Measurements from ENCODE around the gene TSR3.
A peak's percentile ranks its signal among the peaks of the same experiment; 100 is the strongest.

Gene TSR3

DNA sequence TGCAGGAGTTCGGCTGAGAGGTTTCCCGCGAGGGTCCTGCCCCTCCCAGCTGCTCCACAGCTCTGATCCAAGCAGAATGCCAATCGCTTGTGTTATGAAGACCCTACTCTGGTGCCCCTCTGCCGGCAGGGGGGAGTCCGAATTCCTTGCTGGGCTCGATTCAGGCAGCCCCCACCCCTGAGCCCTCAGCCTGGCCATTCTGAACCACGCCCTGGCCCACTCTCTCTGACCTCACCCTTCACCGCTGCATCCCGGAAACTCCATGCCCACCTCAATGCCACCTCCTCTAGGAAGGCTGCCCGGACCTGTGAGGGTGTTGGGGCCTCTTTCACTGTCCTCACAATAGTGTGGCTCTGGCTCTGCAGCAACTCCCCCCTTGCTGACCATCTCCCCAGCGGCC, 50.1 kb downstream of the TSR3 start:
- TF ChIP-seq, protein P1, sequence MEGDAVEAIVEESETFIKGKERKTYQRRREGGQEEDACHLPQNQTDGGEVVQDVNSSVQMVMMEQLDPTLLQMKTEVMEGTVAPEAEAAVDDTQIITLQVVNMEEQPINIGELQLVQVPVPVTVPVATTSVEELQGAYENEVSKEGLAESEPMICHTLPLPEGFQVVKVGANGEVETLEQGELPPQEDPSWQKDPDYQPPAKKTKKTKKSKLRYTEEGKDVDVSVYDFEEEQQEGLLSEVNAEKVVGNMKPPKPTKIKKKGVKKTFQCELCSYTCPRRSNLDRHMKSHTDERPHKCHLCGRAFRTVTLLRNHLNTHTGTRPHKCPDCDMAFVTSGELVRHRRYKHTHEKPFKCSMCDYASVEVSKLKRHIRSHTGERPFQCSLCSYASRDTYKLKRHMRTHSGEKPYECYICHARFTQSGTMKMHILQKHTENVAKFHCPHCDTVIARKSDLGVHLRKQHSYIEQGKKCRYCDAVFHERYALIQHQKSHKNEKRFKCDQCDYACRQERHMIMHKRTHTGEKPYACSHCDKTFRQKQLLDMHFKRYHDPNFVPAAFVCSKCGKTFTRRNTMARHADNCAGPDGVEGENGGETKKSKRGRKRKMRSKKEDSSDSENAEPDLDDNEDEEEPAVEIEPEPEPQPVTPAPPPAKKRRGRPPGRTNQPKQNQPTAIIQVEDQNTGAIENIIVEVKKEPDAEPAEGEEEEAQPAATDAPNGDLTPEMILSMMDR (conservative IDR thresholded peaks at IDR 0.05; ENCODE audit: low read length): no peak
- Histone ChIP-seq H3K27me3 (ENCODE audit: insufficient read depth, low read length, poor library complexity, severe bottlenecking) (no peaks in the 10 kb centered on the region), H2AFZ (ENCODE audit: low read length) (no peak overlapping the region), H3K79me2 (ENCODE audit: insufficient read depth, low read length) (no peaks in the 10 kb centered on the region), H3K4me2 (ENCODE audit: low read depth, low read length, poor library complexity, severe bottlenecking) (no peak overlapping the region), H3F3A (ENCODE audit: low read depth) (no peaks in the 10 kb centered on the region), H3K36me3 (ENCODE audit: insufficient read depth, low read length) (no peaks in the 10 kb centered on the region), H3K4me3 (ENCODE audit: low read length, poor library complexity, severe bottlenecking) (no peak overlapping the region), H3K9me2 (replicated peaks; ENCODE audit: low read depth, low read length) (no peaks in the 10 kb centered on the region), H3K9ac (ENCODE audit: low read depth, low read length, poor library complexity, severe bottlenecking) (no peak overlapping the region), H3K9me3 (ENCODE audit: insufficient read depth, low read depth, low read length) (no peaks in the 10 kb centered on the region), H3K4me1 (ENCODE audit: insufficient read depth, low read length, poor library complexity, severe bottlenecking) (peaks cover 7% of the 10 kb centered on the region), H4K20me1 (ENCODE audit: insufficient read depth, low read length, poor library complexity, severe bottlenecking) (no peaks in the 10 kb centered on the region)

DNA sequence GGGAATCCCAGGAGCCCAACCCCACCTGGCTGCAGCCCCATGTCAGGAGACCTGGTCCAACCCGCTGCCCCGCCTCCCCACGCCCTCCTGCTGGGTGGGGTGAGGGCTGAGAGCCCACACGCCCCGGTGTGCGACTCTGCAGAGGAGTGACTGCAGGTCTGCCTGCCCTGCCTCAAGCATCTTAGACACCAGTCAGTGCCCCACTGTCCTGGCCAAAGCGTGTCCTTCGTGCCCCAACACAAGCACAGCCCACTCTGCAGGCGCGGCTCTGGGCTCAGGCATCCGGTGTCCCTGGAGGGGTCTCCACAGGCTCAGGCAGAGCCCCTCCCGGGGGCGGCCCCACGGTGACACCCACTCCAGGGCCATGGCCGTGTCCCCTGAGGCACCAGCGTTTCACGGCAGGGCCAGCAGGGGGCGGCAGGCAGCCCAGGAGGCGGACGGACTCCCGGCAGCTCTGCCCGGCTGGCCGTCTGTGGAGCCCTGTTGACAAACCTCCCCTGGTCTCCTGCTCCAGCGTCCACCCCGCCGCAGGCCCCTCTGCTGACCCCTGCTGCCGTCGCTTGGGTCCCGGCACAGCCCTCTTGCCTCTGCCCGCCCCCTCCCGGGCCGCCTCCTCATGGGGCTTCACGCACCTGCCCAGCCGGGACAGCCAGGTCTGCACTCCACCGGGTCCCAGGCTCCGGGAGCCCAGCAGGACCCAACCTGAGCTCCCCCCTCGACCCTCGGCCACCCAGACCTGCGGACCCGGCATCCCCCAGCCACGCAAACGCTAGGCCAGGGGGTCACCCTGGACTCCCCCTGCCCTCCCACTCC, 50.8 kb downstream of the TSR3 start:
- Histone ChIP-seq H2AFZ (ENCODE audit: low read length) (peak overlapping the region; percentile 70; the same call in 1 of the 2 replicates), H3K4me2 (ENCODE audit: low read depth, low read length, poor library complexity, severe bottlenecking) (peak overlapping the region; percentile 34), H3K4me1 (ENCODE audit: insufficient read depth, low read length, poor library complexity, severe bottlenecking) (peaks cover 7% of the 10 kb centered on the region), H3K9ac (ENCODE audit: low read depth, low read length, poor library complexity, severe bottlenecking) (no peak overlapping the region), H4K20me1 (ENCODE audit: insufficient read depth, low read length, poor library complexity, severe bottlenecking) (no peaks in the 10 kb centered on the region), H3K36me3 (ENCODE audit: insufficient read depth, low read length) (no peaks in the 10 kb centered on the region), H3F3A (ENCODE audit: low read depth) (no peaks in the 10 kb centered on the region), H3K27me3 (ENCODE audit: insufficient read depth, low read length, poor library complexity, severe bottlenecking) (no peaks in the 10 kb centered on the region), H3K9me3 (ENCODE audit: insufficient read depth, low read depth, low read length) (no peaks in the 10 kb centered on the region), H3K79me2 (ENCODE audit: insufficient read depth, low read length) (no peaks in the 10 kb centered on the region), H3K4me3 (ENCODE audit: low read length, poor library complexity, severe bottlenecking) (peak overlapping the region; percentile 17), H3K9me2 (replicated peaks; ENCODE audit: low read depth, low read length) (no peaks in the 10 kb centered on the region)
- TF ChIP-seq EZH2phosphoT487 (IDR thresholded peaks at IDR 0.05; ENCODE audit: borderline replicate concordance): no peak
- TF ChIP-seq, protein P1 (conservative IDR thresholded peaks at IDR 0.05; ENCODE audit: low read length): peak; percentile 53

DNA sequence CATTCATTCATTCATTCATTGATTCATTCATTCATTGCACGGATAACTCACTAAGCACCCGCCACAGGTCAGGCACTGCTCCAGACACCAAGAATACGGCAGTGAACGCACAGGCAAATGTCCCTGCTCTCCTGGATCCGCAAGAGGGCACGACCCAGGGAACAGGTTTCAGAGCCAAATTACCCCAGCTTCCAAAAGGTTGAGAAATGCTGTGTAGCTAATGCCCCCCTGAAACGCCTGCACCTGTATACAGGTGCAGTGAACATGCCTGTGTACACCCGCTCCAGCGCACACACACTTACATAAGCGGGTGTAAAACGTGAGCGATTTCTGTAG, 51.8 kb downstream of the TSR3 start:
- no peak overlapping the region for H2AFZ ChIP-seq (ENCODE audit: low read length)

More for the DNA sequence above, 51.8 kb downstream of the TSR3 start:
- no peak overlapping the region for H3K9ac ChIP-seq (ENCODE audit: low read depth, low read length, poor library complexity, severe bottlenecking)
- H3K9me3 ChIP-seq (ENCODE audit: insufficient read depth, low read depth, low read length): no peaks in the 10 kb centered on the region
- H3K4me3 ChIP-seq (ENCODE audit: low read length, poor library complexity, severe bottlenecking): no peak overlapping the region
- no peaks in the 10 kb centered on the region for H3K79me2 ChIP-seq (ENCODE audit: insufficient read depth, low read length)
- TF ChIP-seq, protein P1 (conservative IDR thresholded peaks at IDR 0.05; ENCODE audit: low read length): no peak
- TF ChIP-seq EZH2phosphoT487 (IDR thresholded peaks at IDR 0.05; ENCODE audit: borderline replicate concordance): no peak
- H3F3A ChIP-seq (ENCODE audit: low read depth): no peaks in the 10 kb centered on the region
- no peaks in the 10 kb centered on the region for H3K27me3 ChIP-seq (ENCODE audit: insufficient read depth, low read length, poor library complexity, severe bottlenecking)
- no peaks in the 10 kb centered on the region for H4K20me1 ChIP-seq (ENCODE audit: insufficient read depth, low read length, poor library complexity, severe bottlenecking)
- H3K4me2 ChIP-seq (ENCODE audit: low read depth, low read length, poor library complexity, severe bottlenecking): no peak overlapping the region
- H3K36me3 ChIP-seq (ENCODE audit: insufficient read depth, low read length): no peaks in the 10 kb centered on the region
- no peaks in the 10 kb centered on the region for H3K9me2 ChIP-seq (replicated peaks; ENCODE audit: low read depth, low read length)
- H3K4me1 ChIP-seq (ENCODE audit: insufficient read depth, low read length, poor library complexity, severe bottlenecking): peaks cover 7% of the 10 kb centered on the region

Measured in Loucy (cell line).